Measurements from ENCODE around the gene BOD1.

The BOD1 gene

DNA sequence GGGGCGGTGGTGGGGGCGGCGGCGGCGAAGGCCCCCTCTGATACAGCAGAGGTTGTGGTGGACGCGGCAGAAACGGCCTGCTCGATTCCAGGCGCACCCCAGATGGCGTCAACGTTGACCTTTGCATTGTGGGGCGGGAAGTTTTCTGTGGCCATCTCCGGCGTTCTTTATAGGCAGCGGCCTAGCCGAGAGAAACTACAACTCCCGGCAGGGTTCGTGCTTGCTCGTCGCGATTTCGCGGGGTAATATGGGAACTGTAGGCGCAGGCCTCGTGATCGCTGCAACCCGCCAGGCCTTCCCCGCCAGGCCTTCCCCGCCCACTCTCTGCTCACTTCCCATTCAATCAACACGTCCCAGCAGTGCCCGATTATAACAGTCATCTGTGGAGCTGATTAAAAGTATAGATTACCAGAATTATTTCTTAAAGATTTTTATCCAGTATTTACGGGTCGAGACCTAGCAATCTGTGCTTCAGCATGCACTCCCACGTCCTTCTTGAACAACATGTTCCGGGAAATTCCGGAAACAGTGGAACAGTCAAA is at the start of gene BOD1:
BOD1 (minus strand) TSS at position 74 of the 542 bp plus-strand sequence. CDS start 214 bp downstream, outside the sequence.
- no peak for TF ChIP-seq ZNF274 (IDR thresholded peaks at IDR 0.05; ENCODE audit: low read depth, low read length)
- peak within 1 kb of the TSS; percentile 93 for H3K4me3 ChIP-seq (ENCODE audit: low read length)

DNA sequence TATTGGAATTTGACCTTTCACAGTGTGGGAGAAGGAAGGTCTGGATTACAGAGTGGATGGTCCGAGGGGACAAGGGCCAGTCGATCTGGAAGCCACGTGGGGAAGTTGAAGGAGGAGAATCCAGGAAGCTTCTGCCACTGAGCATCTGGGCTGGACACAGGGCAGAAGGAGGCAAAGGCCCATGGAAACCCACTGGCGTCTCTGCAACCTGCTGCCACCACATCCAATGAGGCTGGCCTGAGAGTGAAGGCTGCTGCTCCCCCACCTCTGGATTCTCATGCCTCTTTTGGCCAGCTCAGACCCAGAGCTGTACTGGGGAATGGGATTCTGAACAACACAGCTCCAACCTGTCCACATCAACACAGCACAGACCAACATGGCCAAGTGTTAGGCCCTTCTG is 48.9 kb upstream of the BOD1 start:
- no peak for TF ChIP-seq ZNF274 (IDR thresholded peaks at IDR 0.05; ENCODE audit: low read depth, low read length)
- H3K4me3 ChIP-seq (ENCODE audit: low read length): no peak overlapping the region

DNA sequence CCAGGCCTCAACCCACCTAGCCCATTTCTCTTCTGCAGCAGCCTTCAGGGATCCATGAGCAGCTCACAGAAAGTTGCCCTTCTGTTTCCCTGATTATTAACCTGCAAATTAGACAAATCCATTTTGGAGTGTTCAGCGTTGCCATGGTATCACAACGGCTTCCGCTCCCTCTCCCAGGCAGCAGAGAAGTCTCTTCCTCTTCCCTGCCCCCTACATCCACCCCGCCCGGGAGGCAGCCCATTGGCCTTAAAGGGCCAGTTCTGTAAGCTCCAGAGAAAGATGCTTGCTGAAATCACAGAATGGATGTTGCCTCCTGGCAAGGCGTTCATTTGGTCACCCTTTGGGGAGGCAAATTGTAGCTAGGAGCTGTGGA is 47.7 kb upstream of the BOD1 start:
- no peak for TF ChIP-seq ZNF274 (IDR thresholded peaks at IDR 0.05; ENCODE audit: low read depth, low read length)

DNA sequence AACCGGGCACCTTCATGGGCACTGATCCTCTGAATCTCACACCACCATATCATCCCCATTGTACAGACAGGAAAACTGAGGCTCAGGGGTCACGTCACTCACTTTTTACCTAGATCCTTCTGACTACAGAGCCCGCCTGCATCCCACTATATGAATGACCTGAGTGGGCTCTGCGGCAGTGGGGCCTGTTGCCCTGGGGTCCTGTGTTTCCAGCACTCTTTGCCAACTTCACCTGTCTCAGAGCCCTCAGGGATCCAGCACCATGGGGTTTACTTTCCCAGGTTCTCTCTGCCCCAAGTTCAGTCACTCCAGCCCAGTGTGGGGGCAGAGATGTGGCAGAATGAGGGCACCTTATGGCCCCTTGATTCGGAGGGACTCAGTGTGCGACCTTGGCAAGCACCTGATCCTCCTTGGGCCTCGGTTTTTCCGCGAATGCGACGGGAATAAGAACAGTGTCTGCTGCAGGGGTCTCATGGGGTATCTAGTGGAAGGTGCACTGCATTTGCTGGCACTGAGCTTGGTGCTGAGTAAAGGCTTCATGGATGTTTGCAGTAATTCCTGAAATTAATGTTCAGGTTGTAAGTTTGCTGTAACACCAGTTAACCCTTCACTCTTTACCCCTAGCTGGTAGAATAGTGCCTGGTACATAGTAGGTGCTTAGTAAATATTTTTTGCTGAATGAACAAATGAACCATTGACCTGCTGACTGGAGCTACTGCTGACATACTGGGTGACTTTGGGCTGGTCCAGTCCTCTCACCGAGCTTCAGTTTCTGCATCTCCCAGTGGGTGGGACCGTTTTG is 47.1 kb upstream of the BOD1 start:
- TF ChIP-seq ZNF274 (IDR thresholded peaks at IDR 0.05; ENCODE audit: low read depth, low read length): no peak

More for the DNA sequence above, 47.7 kb upstream of the BOD1 start:
- no peak overlapping the region for H3K4me3 ChIP-seq (ENCODE audit: low read length)

DNA sequence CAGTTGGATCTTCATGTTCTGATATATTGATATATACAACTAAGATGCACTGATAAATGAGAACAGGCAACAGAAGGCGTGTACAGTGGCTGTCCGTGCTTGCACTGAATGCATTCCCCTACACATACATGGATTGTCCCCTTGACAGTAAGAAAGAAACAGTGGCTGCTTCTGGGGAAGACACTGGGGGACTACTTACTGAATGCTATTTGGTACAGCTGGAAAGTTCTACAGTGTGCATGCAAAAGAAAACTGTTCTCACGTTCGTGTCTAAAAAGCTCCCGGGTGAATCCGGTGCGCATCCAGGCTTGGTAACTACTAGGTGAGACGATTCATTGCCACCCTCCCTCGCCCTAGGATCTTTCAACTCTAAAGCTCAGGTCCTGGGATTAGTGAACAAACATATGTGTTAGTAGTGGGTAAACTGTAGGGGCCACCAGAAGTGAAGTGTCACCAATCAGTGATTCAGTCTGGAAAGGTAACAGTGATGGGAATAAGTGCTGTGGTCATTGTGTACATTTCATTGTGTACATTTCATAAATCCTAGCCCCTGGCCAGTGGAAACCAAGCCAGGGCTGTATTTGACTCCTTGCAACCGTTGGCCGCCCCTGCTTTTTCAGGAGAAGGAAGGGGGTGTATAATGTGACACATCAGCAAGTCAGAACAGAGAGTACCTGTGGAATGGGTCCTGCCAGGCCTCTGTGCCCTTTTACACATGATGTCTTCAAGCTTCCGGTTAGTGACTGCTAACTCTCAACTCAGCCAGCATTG is 46.3 kb upstream of the BOD1 start:
- no peak overlapping the region for H3K4me3 ChIP-seq (ENCODE audit: low read length)
- no peak for TF ChIP-seq ZNF274 (IDR thresholded peaks at IDR 0.05; ENCODE audit: low read depth, low read length)

More for the DNA sequence above, 47.1 kb upstream of the BOD1 start:
- H3K4me3 ChIP-seq (ENCODE audit: low read length): no peak overlapping the region

DNA sequence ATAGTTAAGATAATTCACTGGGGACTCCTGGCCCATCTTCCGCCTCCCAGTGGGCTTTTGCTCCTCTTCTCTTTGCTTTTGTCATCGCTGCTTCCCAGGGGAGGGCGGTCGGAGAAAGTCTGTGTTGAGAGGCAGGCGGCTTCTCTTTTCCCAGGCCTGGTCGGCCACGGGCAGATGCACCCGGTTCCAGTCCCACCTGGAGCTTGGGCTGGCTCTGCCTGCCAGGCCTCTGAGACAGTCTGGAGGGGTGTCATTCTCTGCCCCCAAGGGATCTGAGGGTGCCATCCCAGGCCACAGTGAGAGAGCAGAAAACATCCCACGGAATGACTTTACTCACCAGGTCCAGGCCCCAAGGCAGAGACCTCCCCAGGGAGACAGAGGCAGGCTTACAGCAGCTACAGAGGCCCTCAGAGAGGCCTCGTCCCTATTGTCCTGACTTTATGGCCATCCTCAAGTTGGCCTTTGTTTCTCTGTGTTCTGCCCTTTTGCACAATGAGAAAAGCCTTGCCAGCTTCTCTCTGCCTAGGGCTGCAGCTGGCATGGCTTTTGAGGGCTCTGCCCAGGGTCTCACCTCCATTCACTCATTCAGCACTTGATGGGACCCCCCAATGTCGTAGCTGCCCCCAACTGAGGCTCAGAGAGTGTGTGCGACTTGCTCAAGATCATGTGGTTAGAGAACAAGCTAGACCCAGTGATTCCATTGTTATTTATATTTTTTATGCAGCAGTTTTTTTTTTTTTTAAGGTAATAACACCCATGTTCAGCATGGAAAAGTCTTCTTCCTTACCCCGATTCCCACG is 44.2 kb upstream of the BOD1 start:
- no peak for TF ChIP-seq ZNF274 (IDR thresholded peaks at IDR 0.05; ENCODE audit: low read depth, low read length)
- no peak overlapping the region for H3K4me3 ChIP-seq (ENCODE audit: low read length)

DNA sequence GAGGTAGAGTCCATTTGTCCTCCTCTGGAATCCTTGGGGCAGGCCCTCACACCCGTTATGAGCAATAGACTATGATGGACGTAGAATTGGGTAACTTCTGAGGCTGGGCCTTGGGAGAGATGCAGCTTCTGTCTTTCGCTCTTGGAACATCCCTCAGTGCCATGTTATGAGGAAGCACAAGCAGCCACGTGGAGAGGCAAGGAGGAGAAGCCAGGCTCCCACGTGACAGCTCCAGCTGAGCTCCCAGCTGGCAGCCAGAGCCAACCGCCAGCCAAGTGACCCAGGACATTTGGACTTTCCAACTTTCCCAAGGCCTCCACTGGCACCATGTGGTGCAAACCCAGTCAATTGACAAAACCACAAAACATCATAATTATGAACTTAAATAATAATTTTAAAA is 43.0 kb upstream of the BOD1 start:
- no peak overlapping the region for H3K4me3 ChIP-seq (ENCODE audit: low read length)
- no peak for TF ChIP-seq ZNF274 (IDR thresholded peaks at IDR 0.05; ENCODE audit: low read depth, low read length)

DNA sequence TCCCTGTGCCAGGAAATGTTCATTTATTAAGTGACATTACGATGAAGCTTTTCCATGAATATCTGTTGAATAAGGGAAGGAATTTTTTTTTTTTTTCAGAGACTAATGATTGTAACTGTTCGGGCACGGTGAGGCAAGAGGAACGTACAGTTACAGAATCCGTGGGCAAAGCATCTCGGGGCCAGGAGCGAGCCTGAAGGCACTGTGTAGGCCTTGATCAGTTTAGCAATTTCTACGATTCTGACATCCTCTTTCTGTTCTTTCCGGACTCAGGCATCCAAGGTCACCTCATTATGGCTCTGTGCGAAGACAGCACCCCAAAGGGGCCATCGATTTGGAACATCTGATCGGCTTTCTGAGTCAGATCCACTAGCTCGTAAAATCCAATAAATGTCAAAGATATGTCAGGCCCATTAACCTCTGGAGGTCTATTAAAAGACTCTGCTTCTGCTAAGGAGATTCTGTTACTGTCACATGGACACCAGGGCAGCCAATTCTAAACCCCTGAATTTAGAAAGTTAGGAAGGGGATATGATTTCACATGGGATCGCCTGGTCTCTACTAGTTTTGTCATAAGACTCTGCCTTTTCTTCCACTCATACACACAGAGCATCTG is 41.4 kb upstream of the BOD1 start:
- no peak overlapping the region for H3K4me3 ChIP-seq (ENCODE audit: low read length)
- no peak for TF ChIP-seq ZNF274 (IDR thresholded peaks at IDR 0.05; ENCODE audit: low read depth, low read length)

DNA sequence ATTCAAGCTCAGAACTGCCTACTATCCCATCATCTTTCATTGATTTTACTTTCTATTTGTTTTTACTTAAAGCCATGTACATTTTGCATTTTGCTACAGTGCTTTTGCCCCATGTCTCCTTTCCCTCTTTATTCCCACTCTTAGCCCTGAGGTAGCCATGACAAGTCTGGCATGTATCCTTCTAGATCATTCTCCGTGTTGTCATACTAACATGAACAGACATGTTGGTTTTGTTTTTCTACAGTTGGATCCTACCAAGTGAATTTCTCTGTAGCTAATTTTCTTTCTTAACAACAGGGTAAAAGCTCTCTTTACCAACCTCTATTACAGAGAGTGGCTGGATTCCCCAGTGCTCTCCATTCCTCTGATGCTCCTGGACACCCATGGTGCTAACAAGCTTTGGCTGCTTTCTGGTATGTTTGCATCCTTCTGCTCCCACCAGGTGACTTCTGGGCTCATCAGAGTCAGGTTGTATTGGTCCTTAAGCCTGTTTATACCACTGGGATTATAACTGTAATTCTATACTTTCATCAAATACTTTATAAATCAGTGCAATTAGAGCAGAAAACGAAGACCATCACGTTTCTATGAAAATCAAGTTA is 38.8 kb upstream of the BOD1 start:
- TF ChIP-seq ZNF274 (IDR thresholded peaks at IDR 0.05; ENCODE audit: low read depth, low read length): no peak
- no peak overlapping the region for H3K4me3 ChIP-seq (ENCODE audit: low read length)

DNA sequence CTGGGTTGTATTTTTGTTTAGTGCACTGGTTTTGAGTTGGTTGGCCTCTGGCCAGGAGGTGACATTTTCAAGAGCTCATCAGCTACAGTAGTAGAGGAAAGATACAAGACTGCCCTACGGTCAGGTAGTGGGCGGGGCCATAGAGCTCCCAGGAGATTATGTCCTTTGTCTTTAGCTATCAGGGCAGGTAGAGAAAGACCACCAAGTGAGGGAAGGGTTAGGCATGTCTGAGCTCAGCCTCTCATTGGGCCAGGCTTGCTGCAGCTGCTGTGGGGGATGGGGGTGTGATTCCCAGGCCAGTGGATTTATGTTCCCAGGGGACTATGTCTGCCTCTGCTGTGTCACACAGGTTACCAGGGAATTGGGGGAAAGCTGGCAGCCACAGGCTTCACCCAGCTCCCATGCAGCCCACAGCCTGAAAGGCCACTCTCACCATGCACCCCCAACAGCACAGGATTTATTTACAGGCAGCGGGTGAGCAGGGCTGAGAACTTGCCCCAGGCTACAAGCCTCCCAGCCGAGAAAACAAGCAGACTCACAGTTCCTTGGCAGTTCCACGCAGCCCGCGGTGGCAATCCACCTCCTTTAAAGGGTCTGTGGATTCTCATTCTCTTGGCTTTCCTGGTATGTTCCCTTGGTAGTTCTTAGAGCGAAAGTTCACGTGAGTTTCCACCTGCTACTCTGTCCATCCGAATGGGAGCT is 37.5 kb upstream of the BOD1 start:
- no peak for TF ChIP-seq ZNF274 (IDR thresholded peaks at IDR 0.05; ENCODE audit: low read depth, low read length)
- H3K4me3 ChIP-seq (ENCODE audit: low read length): no peak overlapping the region

DNA sequence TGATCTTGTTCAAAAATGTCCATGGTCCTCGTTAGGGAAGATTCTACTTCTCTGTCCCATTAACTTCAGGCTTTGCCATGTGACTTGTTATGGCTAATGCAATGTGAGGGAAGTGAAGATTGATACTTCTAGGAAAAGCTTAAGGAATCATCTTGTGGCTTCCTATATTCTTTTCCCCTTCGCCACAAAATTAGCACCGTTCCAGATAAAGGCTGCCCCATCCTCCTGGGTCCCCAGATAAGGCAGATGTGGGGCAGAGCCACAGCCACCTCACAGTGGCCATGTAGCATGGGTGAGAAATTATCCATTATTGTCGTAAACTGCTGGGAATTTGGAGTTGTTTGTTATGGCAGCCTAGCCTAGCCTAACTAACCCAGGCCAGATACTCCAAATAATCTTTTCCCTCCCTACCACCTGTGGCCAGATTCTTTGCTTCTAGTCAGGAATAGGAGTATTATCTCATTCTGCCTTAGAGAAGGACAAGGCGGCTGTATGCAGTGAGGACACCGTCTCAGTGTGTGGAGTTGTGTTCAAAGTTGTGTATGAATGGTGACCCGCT is 31.9 kb upstream of the BOD1 start:
- TF ChIP-seq ZNF274 (IDR thresholded peaks at IDR 0.05; ENCODE audit: low read depth, low read length): no peak

DNA sequence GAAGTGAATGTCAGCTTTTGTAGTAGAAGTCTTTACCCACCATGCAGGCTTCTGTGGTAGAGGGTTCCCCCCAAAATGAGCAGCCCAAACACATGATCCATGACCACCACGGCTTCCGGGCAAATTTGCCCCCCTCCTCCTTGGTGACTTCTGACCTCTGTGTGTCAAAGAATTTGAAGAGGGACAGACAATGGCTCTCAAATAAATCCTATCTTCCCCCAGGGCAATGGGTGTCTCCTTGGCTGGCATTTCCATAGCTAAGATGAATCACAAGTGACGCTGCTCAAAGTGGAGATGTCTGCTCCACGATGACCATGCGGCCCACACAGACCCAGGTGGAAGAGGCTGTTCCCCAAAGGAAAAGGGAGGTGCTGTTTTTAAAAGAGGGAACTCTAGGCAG is 30.2 kb upstream of the BOD1 start:
- no peak overlapping the region for H3K4me3 ChIP-seq (ENCODE audit: low read length)
- TF ChIP-seq ZNF274 (IDR thresholded peaks at IDR 0.05; ENCODE audit: low read depth, low read length): no peak

More for the DNA sequence above, 31.9 kb upstream of the BOD1 start:
- H3K4me3 ChIP-seq (ENCODE audit: low read length): no peak overlapping the region

All from GM08714 (cell line).